Erythroblast (primary cell): ENCODE measurements around the gene TENM4.

ENCODE experiments used
- DNase-seq, 2 experiments: peaks; one replicate each; lab custom pipeline; 2025; lab: John Stamatoyannopoulos, UW
- GATA1 ChIP-seq: IDR thresholded peaks from 2 replicates; pipeline ENCODE4 v1.6.1; 2011; ENCODE audit warnings: low read depth, mild to moderate bottlenecking, control low read depth, low read length, moderate library complexity
- POLR2A ChIP-seq: IDR thresholded peaks from 2 replicates; pipeline ENCODE4 v1.6.1; 2011; ENCODE audit warnings: mild to moderate bottlenecking, low read length

TENM4 gene

DNA sequence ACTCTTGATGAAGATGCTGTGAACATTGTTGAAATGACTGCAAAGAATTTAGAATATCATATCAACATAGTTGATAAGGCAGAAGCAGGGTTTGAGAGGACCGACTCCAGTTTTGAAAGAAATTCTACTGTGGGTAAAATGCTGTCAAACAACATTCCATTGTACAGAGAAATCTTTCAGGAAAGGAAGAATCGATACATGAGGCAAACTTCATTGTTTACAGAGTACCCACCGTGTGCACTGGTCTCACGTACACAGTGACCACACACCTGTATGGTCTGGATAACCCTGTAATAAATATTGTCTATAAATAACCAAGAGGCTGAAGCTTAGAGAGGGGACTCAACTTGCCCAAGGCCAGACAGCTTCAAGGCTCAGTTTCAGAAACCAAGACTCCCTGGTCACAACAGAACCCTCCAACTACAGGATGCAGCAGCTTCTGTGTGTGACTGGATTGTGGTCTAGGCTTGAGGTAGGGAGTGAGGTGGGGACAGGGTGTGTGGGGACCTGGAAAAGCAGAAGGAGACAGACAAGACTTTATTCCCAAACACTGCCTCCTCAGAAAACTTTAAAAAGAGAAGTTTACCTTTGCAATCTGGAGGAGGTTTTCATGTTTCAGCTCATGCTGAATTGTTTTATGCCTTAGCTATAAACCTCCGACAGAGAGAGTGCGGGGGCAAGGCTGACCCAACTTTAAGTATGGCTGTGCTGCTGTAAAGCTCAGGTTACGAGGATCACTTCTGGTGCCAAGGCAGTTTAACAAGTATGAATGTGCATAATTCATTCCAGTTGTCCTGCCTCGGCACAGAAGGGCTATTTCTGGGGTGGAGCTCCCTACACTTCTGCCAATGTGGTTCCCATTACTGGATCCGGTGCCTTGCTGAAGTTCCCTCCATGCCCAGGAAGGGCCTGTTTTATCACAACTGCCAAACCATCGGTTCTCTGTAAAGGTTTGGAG is 493.6 kb downstream of the TENM4 start:
- no peak for TF ChIP-seq POLR2A
- no peak for TF ChIP-seq GATA1
- no peak for DNase-seq

DNA sequence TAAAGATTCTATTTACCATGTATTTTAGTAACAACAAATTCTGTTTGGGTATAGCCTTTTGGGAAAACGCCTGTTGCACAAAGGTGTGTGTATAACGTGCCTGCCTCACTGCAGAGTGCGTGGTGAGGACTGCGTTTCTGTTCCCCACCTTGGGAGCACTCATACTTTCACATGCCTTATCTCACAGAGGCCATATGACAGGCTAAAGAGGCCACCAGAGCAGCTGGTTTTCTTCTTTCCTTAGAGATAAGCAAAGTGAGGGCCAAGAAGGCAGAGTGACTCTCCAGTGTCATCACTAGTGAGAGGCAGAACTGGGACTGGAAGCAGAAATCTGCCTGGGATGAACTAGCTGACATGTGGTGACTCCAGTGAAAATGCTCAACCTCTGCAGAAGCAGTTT is 497.0 kb downstream of the TENM4 start:
- TF ChIP-seq GATA1 (no peak), POLR2A (no peak)
- DNase-seq: peak; percentile 84 to 87

DNA sequence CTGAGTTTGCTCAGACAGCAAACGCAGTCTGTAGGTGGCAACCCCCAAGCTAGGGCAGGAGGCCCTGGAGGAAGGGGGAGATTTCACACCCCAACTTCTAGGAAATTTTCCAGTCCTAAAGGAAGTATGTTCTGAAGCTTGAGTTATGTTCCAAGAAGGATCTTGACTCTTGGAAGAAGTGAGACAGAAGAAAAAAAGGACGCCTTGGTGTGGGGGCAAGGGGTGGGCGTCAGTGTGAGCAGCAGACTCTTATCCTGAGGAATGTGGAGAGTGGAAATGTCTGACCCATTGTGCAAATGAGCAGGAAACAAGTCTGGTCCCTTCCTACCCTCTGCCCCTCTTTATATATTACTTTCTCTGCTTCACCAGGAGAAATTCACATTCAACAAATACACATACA is 497.7 kb downstream of the TENM4 start:
- TF ChIP-seq GATA1 (no peak), POLR2A (no peak)
- DNase-seq: no peak

DNA sequence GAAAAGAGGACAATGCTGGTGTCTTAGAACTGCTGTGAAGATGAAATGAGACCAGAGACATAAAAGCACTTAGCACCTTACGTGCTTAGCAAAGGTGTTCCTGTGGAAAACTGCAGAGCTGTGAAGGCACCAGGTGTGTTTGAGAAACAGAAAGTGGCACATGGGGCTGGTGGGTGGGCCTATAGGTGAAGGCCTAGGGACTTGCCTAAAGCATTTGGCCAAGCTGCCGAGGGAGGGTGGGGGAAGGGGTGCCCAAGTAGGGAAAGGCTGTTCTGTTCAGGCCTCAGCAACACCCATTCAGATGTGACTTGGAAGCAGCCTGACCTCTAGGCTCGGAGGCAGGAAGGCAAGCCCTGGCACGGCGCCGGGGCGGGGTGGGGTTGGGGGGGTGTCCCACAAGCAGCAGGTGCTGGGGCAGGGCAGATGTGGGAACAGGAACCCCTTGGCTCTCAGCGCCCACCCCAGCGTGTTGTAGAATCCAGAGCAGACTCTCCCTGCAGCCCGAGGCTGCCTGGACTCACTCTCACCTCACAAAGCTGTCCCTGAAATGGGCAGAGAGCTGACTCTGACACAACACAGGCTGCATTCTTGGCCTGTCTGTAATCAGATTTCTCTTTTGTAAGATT is 499.5 kb downstream of the TENM4 start:
- TF ChIP-seq POLR2A: no peak
- no peak for TF ChIP-seq GATA1
- no peak for DNase-seq

DNA sequence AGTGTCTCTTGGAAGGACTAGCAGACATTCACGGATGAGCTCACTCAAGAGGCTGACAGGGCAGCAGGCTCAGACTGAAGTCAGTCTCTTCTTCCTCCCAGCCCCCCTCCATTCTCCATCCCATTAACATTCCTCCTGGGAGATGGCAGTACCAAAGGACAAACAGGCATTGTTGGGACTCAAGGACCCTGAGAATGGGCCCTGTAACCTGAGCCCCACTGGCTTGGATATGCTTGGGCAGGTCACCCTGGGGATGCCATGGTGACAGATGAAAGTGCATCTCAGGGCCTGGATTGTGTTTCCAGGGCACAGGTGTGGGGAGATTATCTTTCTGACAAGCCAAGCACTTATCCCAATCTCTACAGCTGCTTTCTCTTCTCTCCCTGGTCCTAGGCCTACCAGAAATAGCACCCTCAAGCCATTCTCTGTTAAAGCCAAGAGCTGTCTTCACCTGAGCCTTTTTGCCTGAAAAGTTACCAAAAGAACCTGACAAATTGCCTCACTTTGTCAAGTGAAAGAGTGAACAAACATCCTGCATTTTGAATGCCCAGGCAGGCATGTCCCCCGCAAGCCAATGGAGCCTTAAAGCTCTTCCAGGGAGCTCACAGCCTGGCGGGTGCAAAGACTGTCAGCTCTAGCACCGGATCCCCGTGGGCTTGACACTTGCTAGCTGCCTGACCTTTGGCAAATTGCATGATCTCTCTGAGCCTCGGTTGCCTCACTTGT is 500.2 kb downstream of the TENM4 start:
- no peak for TF ChIP-seq GATA1
- no peak for TF ChIP-seq POLR2A
- no peak for DNase-seq

DNA sequence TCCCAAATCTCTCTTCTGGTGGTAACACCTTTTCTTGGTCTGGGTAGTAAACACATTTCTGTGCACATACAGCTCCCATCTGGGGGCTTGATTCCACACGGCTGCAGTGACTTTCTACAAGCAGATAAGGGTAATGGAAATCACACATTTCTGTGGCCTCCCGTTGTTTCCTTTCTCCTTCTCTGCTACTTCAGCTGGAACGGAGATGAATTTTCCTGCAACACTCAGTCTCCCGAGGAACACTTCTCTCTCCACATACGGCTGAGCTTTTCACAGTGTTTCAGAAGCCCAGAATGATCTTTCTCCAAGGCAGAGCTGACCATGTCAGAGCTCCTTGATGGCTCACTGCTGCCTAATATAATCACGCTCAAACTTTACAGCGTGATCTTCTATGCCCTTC is 501.9 kb downstream of the TENM4 start:
- no peak for DNase-seq
- no peak for TF ChIP-seq POLR2A
- TF ChIP-seq GATA1: no peak

DNA sequence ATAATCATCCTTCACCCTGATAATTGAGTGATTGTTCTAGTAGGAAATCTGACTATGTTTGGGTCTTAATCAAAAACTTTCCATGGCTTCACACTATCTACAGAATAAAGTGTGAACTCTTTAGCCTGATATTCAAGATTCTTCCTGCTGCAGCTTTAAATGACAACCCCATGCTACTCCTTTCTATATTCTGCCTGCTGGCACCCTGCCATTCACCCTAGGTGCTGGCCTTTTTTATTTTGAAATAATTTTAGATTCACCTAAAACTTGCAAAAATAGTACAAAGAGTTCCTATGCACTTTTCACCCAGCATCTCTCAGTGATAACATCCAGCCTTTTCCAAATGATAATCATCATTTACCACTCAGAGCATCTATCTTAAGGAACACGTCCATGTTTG is 502.8 kb downstream of the TENM4 start:
- DNase-seq: no peak
- no peak for TF ChIP-seq POLR2A
- no peak for TF ChIP-seq GATA1

DNA sequence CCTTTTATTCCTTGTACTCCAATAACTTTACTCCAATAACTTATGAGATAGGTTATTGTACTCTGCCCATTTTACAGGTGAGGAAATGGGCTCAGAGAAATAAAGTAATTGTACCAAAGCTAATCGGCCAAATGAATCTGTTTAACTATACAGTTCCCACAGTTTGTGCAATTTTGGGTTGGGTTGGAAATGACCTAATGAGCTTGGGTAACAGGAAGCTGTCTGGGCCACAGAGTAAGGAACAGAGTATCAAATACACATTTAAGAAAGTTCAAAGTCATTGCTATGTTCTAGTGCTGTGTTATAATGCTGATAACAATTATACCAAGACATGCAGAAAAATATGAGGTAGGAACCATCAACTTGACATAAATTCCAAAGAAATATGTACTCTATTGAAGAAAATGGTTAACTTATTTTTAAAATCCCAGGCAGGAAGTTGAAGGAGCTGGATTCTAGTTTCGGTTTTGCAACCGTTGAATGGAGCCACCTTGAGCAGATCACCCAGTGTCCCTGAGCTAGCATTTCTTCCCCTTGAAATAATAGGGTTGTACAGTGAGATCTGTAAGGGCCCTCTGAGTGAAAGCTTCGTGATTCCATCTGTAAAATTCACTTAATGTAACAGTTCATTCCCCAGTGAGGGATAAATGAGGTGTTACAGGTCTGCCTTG is 505.3 kb downstream of the TENM4 start:
- no peak for DNase-seq
- TF ChIP-seq POLR2A (no peak), GATA1 (no peak)

DNA sequence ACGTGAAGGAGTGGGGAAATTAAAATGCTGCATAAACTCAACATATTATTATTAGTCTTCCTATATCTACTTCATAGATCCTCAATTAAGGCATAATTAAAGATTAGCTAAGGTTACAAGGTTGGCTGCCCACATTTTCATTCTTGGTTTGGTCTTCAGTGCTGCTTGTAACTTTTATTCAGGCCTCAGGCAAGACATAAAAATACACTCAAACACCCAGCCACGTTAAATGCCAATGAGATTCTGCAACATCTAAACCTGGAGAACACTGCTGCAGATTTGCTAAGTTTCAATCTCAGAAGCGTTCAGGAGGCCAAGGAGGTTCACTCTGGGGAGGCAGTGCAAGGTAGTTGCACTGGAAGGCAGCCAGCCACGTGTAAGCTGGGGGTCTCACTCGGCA is 507.5 kb downstream of the TENM4 start:
- no peak for TF ChIP-seq POLR2A
- no peak for TF ChIP-seq GATA1
- DNase-seq: no peak

DNA sequence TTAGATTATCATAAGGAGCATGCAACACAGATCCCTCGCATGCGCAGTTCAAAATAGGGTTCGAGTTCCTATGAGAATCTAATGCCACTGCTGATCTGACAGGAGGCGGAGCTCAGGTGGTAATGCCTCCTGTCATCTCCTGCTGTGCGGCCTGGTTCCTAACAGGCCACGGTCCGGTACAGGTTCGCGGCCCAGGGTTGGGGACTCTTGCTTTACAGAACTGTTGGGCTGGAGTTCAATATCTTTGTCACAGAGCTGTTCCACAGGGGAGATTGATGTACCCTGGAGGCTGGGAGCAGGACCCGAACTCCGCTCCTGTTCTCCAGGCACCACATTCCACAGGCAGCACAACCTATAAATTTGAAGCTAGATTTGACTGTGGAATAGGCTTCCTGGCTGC is 508.1 kb downstream of the TENM4 start:
- TF ChIP-seq GATA1: no peak
- TF ChIP-seq POLR2A: no peak
- DNase-seq: no peak

DNA sequence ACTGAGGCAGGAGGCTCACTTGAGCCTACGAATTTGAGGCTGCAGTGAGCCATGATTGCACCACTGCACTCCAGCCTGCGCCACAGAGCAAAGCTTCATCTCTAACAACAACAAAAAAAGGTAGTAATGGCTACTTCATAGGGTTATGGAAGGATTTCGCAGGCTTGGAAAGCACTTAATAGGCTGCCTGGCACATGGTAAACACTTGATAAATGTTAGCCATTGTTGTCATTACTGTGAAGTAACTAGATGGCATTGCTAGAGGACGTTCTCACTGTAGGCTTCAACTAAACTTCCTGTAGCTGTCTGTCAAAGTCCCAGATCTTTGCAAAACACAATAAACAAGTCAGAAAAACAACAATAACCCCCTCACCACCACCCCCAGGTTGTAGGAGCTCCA is 508.9 kb downstream of the TENM4 start:
- no peak for DNase-seq
- no peak for TF ChIP-seq POLR2A
- TF ChIP-seq GATA1: no peak

DNA sequence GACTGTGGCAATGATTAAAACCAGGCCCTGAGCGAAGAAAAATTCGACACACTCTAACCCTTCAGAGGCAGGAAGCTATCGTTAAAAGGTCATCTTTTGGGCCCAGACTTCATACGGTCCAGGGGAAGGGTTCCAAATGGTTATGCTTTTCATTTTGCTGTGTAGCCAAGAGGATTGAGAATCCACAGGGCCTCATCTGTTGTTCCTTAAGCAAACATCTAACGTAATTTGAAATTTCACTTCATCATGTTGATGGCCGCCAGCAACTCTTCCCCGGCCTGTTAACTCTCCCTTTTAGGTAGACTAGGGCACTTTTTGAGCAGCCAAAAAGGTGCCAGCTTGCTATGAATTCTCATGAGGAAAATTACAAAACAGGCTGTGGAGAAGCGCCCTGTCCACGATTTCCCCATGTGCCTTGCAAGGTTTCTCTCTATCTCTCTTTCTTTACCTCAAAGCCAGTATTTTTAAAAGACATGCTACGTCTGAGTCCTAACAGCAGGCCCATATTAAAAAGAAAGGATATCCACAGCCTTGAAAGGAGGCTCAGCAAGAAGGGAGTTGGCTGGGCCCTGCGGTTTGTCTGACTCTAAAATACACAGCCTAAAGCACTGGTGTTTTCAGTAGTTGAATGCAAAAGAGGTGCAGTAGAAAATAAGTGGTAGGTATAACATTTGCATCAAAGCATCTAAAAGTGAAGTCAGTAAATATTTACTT is 509.9 kb downstream of the TENM4 start:
- DNase-seq: no peak
- TF ChIP-seq POLR2A: no peak
- TF ChIP-seq GATA1: no peak

DNA sequence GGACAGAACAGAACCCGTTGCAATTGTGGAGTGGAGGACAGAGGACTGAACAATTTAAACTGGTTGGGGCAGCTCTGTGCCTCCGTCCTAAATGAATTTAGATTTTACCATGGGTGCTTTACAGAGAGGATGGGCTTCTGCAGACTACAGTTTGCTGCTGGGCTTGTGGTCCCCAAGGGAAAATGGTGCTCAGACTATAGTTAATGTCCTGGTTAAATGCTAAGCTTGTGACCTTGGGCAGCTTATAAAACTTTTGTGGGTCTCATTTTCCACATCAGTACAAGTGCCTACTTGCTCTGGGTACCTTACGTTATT is 511.0 kb downstream of the TENM4 start:
- TF ChIP-seq GATA1 (no peak), POLR2A (no peak)

More for the DNA sequence above, 511.0 kb downstream of the TENM4 start:
- no peak for DNase-seq
